ENCODE measurements around the gene CATSPERE.

CATSPERE gene, protein sequence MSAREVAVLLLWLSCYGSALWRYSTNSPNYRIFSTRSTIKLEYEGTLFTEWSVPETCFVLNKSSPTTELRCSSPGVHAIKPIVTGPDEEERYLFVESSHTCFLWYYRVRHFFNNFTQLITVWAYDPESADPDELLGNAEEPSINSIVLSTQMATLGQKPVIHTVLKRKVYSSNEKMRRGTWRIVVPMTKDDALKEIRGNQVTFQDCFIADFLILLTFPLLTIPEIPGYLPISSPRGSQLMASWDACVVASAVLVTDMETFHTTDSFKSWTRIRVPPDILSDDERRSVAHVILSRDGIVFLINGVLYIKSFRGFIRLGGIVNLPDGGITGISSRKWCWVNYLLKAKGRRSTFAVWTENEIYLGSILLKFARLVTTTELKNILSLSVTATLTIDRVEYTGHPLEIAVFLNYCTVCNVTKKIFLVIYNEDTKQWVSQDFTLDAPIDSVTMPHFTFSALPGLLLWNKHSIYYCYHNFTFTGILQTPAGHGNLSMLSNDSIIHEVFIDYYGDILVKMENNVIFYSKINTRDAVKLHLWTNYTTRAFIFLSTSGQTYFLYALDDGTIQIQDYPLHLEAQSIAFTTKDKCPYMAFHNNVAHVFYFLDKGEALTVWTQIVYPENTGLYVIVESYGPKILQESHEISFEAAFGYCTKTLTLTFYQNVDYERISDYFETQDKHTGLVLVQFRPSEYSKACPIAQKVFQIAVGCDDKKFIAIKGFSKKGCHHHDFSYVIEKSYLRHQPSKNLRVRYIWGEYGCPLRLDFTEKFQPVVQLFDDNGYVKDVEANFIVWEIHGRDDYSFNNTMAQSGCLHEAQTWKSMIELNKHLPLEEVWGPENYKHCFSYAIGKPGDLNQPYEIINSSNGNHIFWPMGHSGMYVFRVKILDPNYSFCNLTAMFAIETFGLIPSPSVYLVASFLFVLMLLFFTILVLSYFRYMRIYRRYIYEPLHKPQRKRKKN

DNA sequence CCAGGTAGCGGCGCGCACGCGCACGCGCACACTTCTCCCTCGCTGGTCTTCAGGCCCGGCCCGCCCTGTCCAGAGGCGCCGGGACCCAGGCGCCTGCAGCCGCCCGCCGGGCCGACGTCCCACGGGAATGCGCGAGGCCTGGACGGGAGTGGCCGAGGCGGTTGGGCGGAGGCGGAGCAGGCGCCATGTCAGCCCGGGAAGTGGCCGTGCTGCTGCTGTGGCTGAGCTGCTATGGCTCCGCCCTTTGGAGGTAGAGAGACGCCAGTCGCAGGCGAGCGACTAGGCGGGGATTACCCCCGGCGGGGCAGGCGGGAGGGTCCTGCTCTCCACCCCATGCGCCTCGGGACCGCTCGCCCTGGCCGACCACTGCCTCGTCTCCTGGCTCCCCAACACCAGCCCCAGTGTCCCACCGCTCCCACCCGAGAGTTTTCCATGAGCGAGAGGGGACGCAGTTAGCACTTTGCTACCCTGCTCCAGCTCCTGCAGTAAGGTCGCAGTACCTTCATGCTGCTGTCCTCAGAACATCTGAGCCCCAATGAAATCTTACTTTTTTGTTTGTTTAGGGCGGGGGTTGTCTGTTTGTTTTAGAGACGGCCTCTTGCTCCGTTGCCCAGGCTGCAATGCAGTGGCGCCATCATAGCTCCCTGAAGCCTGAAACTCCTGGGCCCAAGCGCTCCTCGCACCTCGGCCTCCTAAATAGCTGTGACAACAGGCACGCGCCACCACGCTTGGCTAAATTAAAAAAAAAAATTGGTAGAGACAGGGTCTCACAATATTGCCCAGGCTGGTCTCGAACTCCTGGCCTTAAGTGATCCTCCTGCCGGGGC lies at the start of gene CATSPERE:
Gene CATSPERE, plus strand, starts transcription at position 29 of the 827 bp plus-strand sequence. Its CDS starts 157 bp downstream, at position 186.
- DNase-seq: peak; percentile 80 to 89

DNA sequence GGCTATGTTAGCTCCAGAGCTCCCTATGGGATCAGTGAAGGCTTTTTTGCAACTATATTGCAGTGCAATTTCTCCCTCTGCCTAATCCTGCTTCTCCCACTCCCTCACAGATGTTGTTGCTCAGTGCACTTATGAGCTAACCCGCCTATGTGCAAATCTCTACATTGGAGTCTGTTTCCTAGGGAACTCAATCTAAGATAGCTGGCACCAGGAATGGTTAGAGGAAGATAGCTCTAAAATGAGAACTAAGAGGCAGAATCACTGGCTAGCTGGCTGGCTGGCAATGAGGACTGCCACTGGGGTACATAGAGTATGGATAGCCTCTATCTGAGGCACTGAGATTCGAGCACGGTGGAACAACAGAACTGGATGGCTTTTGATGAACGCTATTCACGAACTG lies 48.9 kb upstream of the CATSPERE start:
- DNase-seq: peak in 1 of 2 donors; percentile 17

DNA sequence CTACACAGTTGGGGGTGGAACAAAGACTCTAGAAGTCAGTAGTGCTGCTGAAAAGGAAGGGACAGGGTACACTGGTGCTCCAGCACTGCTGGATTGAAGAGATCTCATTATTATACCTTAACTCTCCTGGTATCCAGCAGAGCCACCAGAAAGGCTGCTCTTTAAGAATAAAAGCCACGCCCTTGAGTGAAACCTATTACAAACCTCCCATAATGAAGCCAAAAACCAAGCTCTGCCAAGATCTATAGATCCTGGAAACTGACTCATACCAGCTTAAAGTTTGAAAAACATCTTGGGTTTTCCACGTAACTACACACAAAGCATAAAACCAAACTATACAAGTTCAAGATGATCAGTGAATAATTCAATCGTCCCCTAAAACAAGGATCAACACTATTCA lies 47.3 kb upstream of the CATSPERE start:
- no peak for DNase-seq

DNA sequence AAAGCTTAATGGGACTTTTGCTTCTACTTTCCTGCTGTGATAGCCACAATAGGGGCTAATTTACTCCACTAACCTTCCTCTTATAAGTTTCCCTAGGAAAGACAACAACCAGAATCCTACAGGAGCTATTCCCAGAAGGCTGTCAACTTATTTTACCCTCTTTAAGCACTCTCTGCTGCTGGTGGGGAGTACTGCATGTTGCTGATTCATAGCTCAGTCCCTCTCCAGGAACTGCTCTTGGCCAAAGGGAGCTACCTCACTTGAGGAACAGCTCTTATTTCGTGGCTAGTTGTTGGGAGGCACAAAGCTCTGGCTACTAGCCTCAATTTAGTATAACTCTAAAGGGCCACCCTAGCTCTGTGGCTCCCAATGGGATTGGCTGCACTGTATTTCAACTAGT lies 46.5 kb upstream of the CATSPERE start:
- DNase-seq: no peak

- DNase-seq: no peak
Measured at GRCh38 chr1:244419024-244419423, 42.0 kb upstream of the CATSPERE start.

DNA sequence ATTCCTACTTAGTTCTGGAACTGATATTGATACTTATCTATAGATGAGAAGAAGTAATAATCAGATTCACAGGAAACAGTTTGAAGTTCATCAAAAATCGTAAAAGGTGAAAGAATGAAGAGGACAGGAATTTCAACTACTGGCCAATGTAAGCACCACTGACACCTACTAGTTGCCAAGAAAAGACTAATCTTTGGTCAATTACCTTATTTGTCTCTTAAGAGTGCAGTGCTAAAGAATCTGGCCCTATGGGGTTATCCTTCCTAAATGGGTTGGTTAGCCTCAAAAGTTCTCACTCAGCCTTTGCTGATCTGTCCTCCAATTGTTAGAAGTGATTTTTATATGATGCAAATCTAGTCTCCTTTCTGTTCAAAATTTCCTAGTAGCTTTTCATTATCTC lies 38.9 kb upstream of the CATSPERE start:
- no peak for DNase-seq

DNA sequence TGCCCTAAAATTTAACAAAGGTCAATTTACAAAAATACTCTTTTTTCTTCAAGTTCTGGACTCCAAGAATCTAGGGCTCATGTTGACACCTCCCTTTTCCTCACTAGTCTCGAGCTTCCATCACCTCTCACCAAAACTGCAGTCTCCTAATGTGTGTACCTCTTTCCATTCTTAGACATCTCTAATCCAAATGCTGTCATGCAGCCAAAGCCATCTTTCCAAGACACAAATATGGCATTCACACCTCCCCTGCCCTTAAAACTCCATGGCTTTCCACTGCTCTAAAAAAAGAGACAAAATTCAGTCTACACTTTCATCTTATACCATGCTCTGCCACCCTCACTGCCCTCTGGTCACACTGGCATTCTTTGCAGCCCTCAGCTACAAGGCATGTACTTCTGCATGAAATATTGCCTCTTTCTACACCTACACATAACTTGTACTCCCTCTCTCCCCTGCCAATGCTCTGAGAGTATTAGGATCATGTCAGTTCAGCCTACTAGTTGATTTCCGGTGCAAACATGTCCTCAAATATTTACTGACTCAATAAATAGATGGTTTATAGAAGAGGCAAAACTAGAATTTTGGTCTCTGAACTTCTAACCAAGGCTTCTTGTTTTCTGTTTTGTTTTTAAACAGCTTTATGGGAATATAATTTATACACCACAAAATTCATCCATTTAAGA lies 36.3 kb upstream of the CATSPERE start:
- DNase-seq: no peak

DNA sequence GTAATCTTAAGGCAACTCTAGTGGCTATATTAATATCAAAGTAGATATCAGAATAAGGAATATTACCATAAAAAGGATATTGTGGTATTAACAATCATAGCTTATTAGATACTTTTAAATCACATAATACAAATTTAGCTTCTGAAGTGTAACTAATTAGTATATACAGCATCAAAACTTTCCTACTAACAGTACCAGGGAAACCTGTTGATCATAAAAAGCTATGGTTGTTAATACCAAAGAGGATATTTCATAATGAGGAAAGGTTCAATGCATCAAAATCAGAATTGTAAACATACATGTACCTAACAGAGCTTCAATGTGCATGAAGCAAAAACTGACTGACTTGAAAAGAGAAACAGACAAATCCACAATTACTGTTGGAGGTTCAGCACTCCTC lies 33.4 kb upstream of the CATSPERE start:
- no peak for DNase-seq

- DNase-seq: no peak
Measured at GRCh38 chr1:244429818-244430217, 31.3 kb upstream of the CATSPERE start.

DNA sequence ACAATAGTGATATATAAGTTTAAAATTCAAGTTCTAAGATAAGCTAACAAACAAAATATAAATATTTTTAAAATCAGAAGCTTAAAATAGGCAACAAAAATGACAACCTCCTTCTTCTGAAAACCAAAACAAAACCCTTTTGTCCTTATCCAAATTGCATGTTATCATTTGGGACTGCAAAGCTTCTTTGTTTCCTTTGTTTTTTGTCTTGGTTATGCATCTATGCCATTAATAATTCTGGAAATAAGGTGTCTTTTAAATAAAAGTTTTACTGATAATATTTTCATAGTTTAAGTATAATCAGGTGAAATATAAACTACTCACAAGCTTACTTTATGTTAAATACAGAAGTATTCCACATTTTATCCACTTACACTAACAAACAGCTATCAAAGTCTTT lies 29.9 kb upstream of the CATSPERE start:
- no peak for DNase-seq

DNA sequence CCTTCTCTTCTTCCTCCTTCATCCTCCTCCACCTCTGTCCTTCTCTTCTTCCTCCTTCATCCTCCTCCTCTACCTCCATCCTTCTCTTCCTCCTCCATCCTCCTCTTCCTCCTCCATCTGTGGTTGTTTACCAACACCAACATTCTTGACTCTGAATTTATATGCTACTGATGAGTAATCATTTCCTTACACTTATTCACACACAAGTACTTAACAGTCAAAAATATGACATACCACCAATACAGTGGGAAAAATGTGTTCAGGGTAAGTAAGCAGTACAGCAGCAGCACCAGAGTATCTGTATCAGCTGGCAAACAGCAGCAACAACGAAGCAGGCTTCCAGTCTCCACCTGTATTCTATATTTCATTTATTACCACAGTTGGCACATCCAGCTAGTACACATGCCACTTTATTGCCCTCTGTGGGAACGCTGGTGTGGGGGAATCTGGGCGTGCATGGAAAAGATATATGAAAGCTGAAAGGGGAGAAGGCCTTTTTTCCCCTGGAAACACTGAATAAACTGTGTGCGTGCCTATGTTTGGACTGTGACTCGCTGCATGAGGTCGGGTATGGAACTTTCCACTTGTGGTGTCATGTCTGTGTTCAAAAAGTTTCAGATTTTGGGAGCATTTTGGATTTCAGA lies 25.4 kb upstream of the CATSPERE start:
- peak in 1 of 2 donors; percentile 21 for DNase-seq

- peak; percentile 64 to 65 for DNase-seq
Measured at GRCh38 chr1:244436336-244437085, 24.6 kb upstream of the CATSPERE start.

GRCh38 chr1:244437086-244437468 lies 24.0 kb upstream of the CATSPERE start:
- no peak for DNase-seq

- DNase-seq: peak in 1 of 2 donors; percentile 32
Measured at GRCh38 chr1:244439391-244440032, 21.6 kb upstream of the CATSPERE start.

DNA sequence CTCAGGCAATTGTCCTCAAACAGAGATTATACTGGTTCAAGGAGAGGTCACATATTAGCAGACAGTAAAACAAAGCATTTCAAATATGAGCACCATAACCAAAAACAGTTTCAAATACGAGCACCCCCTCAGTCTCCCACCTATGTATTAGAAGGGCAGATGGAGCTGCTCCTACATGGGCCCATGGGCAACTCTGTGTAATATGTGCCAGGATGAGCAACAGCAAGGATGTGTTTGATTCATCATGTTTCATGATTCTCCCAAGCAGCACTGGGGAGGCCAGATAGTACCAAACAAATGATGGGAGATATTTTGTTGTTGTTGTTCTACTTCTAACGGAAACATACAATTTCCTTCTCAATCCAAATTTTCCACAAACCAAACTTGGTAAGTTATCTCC lies 18.2 kb upstream of the CATSPERE start:
- no peak for DNase-seq

- DNase-seq: no peak
Measured at GRCh38 chr1:244444854-244445253, 16.2 kb upstream of the CATSPERE start.

- DNase-seq: no peak
Measured at GRCh38 chr1:244445320-244446181, 15.5 kb upstream of the CATSPERE start.

- DNase-seq: no peak
Measured at GRCh38 chr1:244447024-244447423, 14.0 kb upstream of the CATSPERE start.

GRCh38 chr1:244447552-244447951 lies 13.5 kb upstream of the CATSPERE start:
- DNase-seq: no peak
